Stimulated activated naive B cell treated with anti-CD40 and anti-IgM and Interleukin-4, amounts not matched to agents 10 μg/mL and 1 μg/mL and 100 μg/mL, for 72 hours (primary cell): Measurements from ENCODE around the gene ITCH.

ENCODE experiments used
- ATAC-seq, 2 donors: fragments of 150-1000 bp; cut with Tn5 transposase; replicated peaks; 2 replicates each; pipeline ENCODE4 v1.10.0; 2021; ENCODE audit warnings: moderate library complexity in 1 of 2
- DNase-seq: peaks from one replicate; pipeline ENCODE4 v3.0.0; 2021
- H3K27ac Mint-ChIP-seq: one replicate; pipeline ENCODE4 v1.8.0; 2022; ENCODE audit warnings: mild to moderate bottlenecking, mixed read lengths
- H3K27me3 Mint-ChIP-seq, 2 donors: one replicate each; pipeline ENCODE4 v1.8.0; 2022; ENCODE audit warnings: mixed read lengths in 2 of 2
- H3K36me3 Mint-ChIP-seq, 2 donors: one replicate each; pipeline ENCODE4 v1.8.0; 2022; ENCODE audit warnings: mixed read lengths in 2 of 2, mild to moderate bottlenecking in 1 of 2
- H3K4me1 Mint-ChIP-seq, 2 donors: one replicate each; pipeline ENCODE4 v1.8.0; 2022; ENCODE audit warnings: mixed read lengths in 2 of 2, mild to moderate bottlenecking in 1 of 2
- H3K4me3 Mint-ChIP-seq, 2 donors: one replicate each; pipeline ENCODE4 v1.8.0; 2022; ENCODE audit warnings: mild to moderate bottlenecking in 2 of 2, mixed read lengths in 2 of 2, moderate library complexity in 1 of 2
- H3K9me3 Mint-ChIP-seq, 2 donors: one replicate each; pipeline ENCODE4 v1.8.0; 2022; ENCODE audit warnings: mixed read lengths in 2 of 2, mild to moderate bottlenecking in 1 of 2

Gene ITCH

GRCh38 chr20:34560141-34560523, 197.1 kb downstream of the ITCH start:
- Mint-ChIP-seq H3K27me3 (no peaks in the 10 kb centered on the region), H3K4me1 (peaks cover 7 to 14% of the 10 kb centered on the region in 2 donors), H3K9me3 (no peaks in the 10 kb centered on the region), H3K4me3 (peak overlapping the region; percentile 14 to 49), H3K36me3 (peaks cover 0 to 9% of the 10 kb centered on the region in 2 donors), H3K27ac (peak overlapping the region; percentile 75)
- ATAC-seq (peak; percentile 22 to 35), DNase-seq (no peak)

GRCh38 chr20:34560614-34561013, 197.5 kb downstream of the ITCH start:
- no peaks in the 10 kb centered on the region for H3K27me3 Mint-ChIP-seq
- ATAC-seq, result no peak
- DNase-seq, result no peak
- H3K4me3 Mint-ChIP-seq, result no peak overlapping the region
- H3K9me3 Mint-ChIP-seq, result no peaks in the 10 kb centered on the region
- H3K36me3 Mint-ChIP-seq, result peaks cover 2 to 10% of the 10 kb centered on the region in 2 donors
- H3K4me1 Mint-ChIP-seq, result peaks cover 7 to 15% of the 10 kb centered on the region in 2 donors
- H3K27ac Mint-ChIP-seq, result peak overlapping the region; percentile 75
